Neural progenitor cell (in vitro differentiated cells): Measurements from ENCODE around the gene C1orf210. TPM values are rescaled to one million over a fixed set of nuclear protein-coding genes. Genes with fewer than 3 reads are reported as not detected.

ENCODE experiments used
- DNase-seq: peaks from one replicate; pipeline ENCODE4 v3.0.0-alpha.2; 2016; ENCODE audit warnings: low spot score
- H2AFZ ChIP-seq: fragments of 200-600 bp; sonication (generic); replicated peaks from 2 replicates; pipeline ENCODE4 v1.6.1; 2016; ENCODE audit warnings: antibody characterized with exemption
- H3F3A ChIP-seq: fragments of 200-600 bp; sonication (generic); 2 replicates; pipeline ENCODE4 v1.6.1; 2016; ENCODE audit warnings: antibody characterized with exemption, low read depth
- H3K27ac ChIP-seq: fragments of 200-600 bp; sonication (generic); 2 replicates; pipeline ENCODE4 v1.5.1; 2016; ENCODE audit warnings: mild to moderate bottlenecking
- H3K27me3 ChIP-seq: fragments of 200-600 bp; sonication (generic); 2 replicates; pipeline ENCODE4 v1.6.1; 2016; ENCODE audit warnings: mild to moderate bottlenecking, moderate library complexity
- H3K36me3 ChIP-seq: fragments of 200-600 bp; sonication (generic); 2 replicates; pipeline ENCODE4 v1.5.1; 2016
- H3K4me1 ChIP-seq: fragments of 200-600 bp; sonication (generic); 2 replicates; pipeline ENCODE4 v1.6.1; 2016; ENCODE audit warnings: mixed run types
- H3K4me2 ChIP-seq: fragments of 200-600 bp; sonication (generic); 2 replicates; pipeline ENCODE4 v1.6.1; 2016
- H3K4me3 ChIP-seq: fragments of 200-600 bp; sonication (generic); 2 replicates; pipeline ENCODE4 v1.5.1; 2016
- H3K79me2 ChIP-seq: fragments of 200-600 bp; sonication (generic); 2 replicates; pipeline ENCODE4 v1.6.1; 2016; ENCODE audit warnings: low read depth
- H3K9ac ChIP-seq: fragments of 200-600 bp; sonication (generic); 2 replicates; pipeline ENCODE4 v1.6.1; 2016
- H3K9me3 ChIP-seq: fragments of 200-600 bp; sonication (generic); 2 replicates; pipeline ENCODE4 v1.5.1; 2016; ENCODE audit warnings: low read depth
- H4K20me1 ChIP-seq: fragments of 200-600 bp; sonication (generic); 2 replicates; pipeline ENCODE4 v1.6.1; 2016; ENCODE audit warnings: low read depth
- H3K27ac Mint-ChIP-seq: 3 replicates; pipeline ENCODE4 v1.8.0; 2021; ENCODE audit warnings: mixed read lengths
- H3K27me3 Mint-ChIP-seq: 2 replicates; pipeline ENCODE4 v1.8.0; 2022; ENCODE audit warnings: low read depth, mild to moderate bottlenecking, inconsistent platforms, moderate library complexity, mixed read lengths; ENCODE audit not compliant: insufficient read depth
- H3K36me3 Mint-ChIP-seq: 3 replicates; pipeline ENCODE4 v1.8.0; 2021; ENCODE audit warnings: mixed read lengths
- H3K4me1 Mint-ChIP-seq: 3 replicates; pipeline ENCODE4 v1.8.0; 2021; ENCODE audit warnings: mixed read lengths
- H3K4me3 Mint-ChIP-seq: 3 replicates; pipeline ENCODE4 v1.8.0; 2021; ENCODE audit warnings: mild to moderate bottlenecking, moderate library complexity, mixed read lengths
- H3K9me3 Mint-ChIP-seq: 3 replicates; pipeline ENCODE4 v1.8.0; 2020; ENCODE audit warnings: mixed read lengths
- EZH2 ChIP-seq: fragments of 200-600 bp; sonication (generic); IDR thresholded peaks from 2 replicates; pipeline ENCODE4 v1.6.1; 2017; ENCODE audit warnings: antibody characterized with exemption, mild to moderate bottlenecking, moderate library complexity
- EZH2phosphoT487 ChIP-seq: fragments of 200-600 bp; sonication (generic); IDR thresholded peaks from 2 replicates; pipeline ENCODE4 v1.6.1; 2017; ENCODE audit warnings: antibody characterized with exemption
- total RNA-seq: library from RNA; depleted of rRNA; stranded (reverse); fragments of >200 nt; gene quantifications from 2 replicates; pipeline ENCODE4 v1.2.3, GENCODE V29; 2015; ENCODE audit warnings: low replicate concordance
- TF ChIP-seq, protein P1 (sequence below): fragments of 200-600 bp; sonication (generic); IDR thresholded peaks from 2 replicates; pipeline ENCODE4 v1.5.1; 2017; ENCODE audit warnings: antibody characterized with exemption, mild to moderate bottlenecking

The C1orf210 gene
- total RNA-seq, 1 donor from 2014 or later, result not detected

DNA sequence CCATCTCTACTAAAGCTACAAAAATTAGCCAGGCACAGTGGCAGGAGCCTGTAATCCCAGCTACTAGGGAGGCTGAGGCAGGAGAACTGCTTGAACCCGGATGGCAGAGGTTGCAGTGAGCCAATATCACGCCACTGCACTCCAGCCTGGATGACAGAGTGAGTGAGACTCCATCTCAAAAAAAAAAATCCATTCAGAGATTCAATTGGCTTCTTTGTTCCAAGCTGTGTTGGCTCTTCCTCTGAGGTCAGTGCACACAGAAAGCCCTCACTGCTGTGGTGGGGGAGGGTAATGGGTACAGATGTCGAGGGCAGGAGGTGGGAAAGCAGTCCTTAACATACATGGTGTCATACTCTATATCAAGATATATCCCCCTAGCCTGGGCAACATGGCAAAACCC is 30.1 kb upstream of the C1orf210 start:
- no peak overlapping the region for H3K4me3 ChIP-seq

DNA sequence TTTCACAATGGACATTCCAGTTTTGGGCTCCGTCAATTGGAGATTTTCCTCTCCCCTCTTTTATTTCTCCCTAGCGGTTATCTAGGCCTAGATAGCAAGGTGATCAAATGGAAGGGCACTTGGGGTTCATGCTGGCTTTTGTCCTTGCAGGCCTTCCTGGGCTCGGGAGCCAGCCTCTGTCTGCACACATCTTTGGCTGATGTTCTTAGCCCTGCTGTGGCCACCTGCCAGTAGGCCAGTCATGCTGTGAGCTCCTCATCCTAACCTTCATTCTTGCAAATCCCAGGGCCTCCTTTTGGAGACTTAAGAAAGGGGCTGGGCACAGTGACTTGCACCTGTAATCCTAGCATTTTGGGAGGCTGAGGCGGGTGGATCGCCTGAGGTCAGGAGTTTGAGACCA is 28.9 kb upstream of the C1orf210 start:
- Histone ChIP-seq H3K36me3 (no peaks in the 10 kb centered on the region), H3K27ac (no peak overlapping the region), H3K4me2 (no peak overlapping the region), H3K79me2 (no peaks in the 10 kb centered on the region), H2AFZ (no peak overlapping the region), H3K4me1 (no peaks in the 10 kb centered on the region), H4K20me1 (no peaks in the 10 kb centered on the region), H3K4me3 (no peak overlapping the region), H3K27me3 (no peaks in the 10 kb centered on the region), H3K9me3 (no peaks in the 10 kb centered on the region), H3F3A (no peaks in the 10 kb centered on the region), H3K9ac (no peak overlapping the region)
- Mint-ChIP-seq H3K4me3 (no peak overlapping the region), H3K9me3 (no peaks in the 10 kb centered on the region), H3K27me3 (no peaks in the 10 kb centered on the region), H3K36me3 (no peaks in the 10 kb centered on the region), H3K4me1 (no peaks in the 10 kb centered on the region), H3K27ac (no peak overlapping the region)
- DNase-seq, result no peak
- no peak for TF ChIP-seq EZH2
- no peak for TF ChIP-seq EZH2phosphoT487
- TF ChIP-seq, protein P1, sequence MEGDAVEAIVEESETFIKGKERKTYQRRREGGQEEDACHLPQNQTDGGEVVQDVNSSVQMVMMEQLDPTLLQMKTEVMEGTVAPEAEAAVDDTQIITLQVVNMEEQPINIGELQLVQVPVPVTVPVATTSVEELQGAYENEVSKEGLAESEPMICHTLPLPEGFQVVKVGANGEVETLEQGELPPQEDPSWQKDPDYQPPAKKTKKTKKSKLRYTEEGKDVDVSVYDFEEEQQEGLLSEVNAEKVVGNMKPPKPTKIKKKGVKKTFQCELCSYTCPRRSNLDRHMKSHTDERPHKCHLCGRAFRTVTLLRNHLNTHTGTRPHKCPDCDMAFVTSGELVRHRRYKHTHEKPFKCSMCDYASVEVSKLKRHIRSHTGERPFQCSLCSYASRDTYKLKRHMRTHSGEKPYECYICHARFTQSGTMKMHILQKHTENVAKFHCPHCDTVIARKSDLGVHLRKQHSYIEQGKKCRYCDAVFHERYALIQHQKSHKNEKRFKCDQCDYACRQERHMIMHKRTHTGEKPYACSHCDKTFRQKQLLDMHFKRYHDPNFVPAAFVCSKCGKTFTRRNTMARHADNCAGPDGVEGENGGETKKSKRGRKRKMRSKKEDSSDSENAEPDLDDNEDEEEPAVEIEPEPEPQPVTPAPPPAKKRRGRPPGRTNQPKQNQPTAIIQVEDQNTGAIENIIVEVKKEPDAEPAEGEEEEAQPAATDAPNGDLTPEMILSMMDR, result no peak

More for the DNA sequence above, 30.1 kb upstream of the C1orf210 start:
- Histone ChIP-seq H3K79me2 (no peaks in the 10 kb centered on the region), H3K36me3 (no peaks in the 10 kb centered on the region), H3K4me1 (no peaks in the 10 kb centered on the region), H3K4me2 (no peak overlapping the region), H2AFZ (no peak overlapping the region), H4K20me1 (no peaks in the 10 kb centered on the region), H3K9me3 (no peaks in the 10 kb centered on the region), H3K27ac (no peak overlapping the region), H3F3A (no peaks in the 10 kb centered on the region), H3K9ac (no peak overlapping the region), H3K27me3 (no peaks in the 10 kb centered on the region)
- H3K27me3 Mint-ChIP-seq, result no peaks in the 10 kb centered on the region
- H3K36me3 Mint-ChIP-seq, result no peaks in the 10 kb centered on the region
- no peaks in the 10 kb centered on the region for H3K9me3 Mint-ChIP-seq
- no peaks in the 10 kb centered on the region for H3K4me1 Mint-ChIP-seq
- H3K4me3 Mint-ChIP-seq, result no peak overlapping the region
- no peak overlapping the region for H3K27ac Mint-ChIP-seq
- DNase-seq, result no peak
- TF ChIP-seq EZH2phosphoT487 (no peak), EZH2 (no peak)
- TF ChIP-seq, protein P1, result no peak

DNA sequence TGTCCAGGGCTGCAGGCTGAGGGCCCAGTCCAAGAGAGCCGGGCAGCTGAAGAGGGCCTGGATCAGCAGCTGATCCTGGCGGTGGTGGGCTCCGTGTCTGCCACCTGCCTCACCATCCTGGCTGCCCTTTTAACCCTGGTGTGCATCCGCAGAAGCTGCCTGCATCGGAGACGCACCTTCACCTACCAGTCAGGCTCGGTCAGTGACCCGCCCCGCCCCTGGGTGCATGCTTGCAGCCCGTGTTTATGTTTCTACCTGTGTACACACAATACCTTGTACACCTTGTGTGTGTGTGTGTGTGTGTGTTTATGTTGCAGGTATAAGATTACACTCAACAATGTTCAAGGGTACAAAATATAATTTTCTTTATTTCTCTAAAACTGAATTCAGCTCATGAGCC is 28.4 kb upstream of the C1orf210 start:
- DNase-seq, result no peak
- TF ChIP-seq EZH2phosphoT487 (no peak), EZH2 (no peak)
- TF ChIP-seq, protein P1, result no peak
- no peak overlapping the region for H3K4me3 ChIP-seq

More for the DNA sequence above, 28.4 kb upstream of the C1orf210 start:
- no peak overlapping the region for H3K9ac ChIP-seq
- H3F3A ChIP-seq, result no peaks in the 10 kb centered on the region
- H3K4me3 Mint-ChIP-seq, result no peak overlapping the region
- no peak overlapping the region for H2AFZ ChIP-seq
- H3K36me3 ChIP-seq, result no peaks in the 10 kb centered on the region
- no peaks in the 10 kb centered on the region for H3K9me3 ChIP-seq
- no peak overlapping the region for H3K4me2 ChIP-seq
- no peak overlapping the region for H3K27ac ChIP-seq
- H3K27me3 Mint-ChIP-seq, result no peaks in the 10 kb centered on the region
- H3K9me3 Mint-ChIP-seq, result no peaks in the 10 kb centered on the region
- H3K27me3 ChIP-seq, result no peaks in the 10 kb centered on the region
- H4K20me1 ChIP-seq, result no peaks in the 10 kb centered on the region
- no peaks in the 10 kb centered on the region for H3K4me1 Mint-ChIP-seq
- no peaks in the 10 kb centered on the region for H3K36me3 Mint-ChIP-seq
- no peaks in the 10 kb centered on the region for H3K4me1 ChIP-seq
- H3K79me2 ChIP-seq, result no peaks in the 10 kb centered on the region
- H3K27ac Mint-ChIP-seq, result no peak overlapping the region
